Measurements from ENCODE around the gene ZFYVE28. TPM values are rescaled to one million over a fixed set of nuclear protein-coding genes. Genes with fewer than 3 reads are reported as not detected.

ZFYVE28 gene
- total RNA-seq, 2 donors from 2014 or later, result 5.7 to 16.8 TPM

- TF ChIP-seq POLR2A (IDR thresholded peaks at IDR 0.05) (no peak), CTCF (IDR thresholded peaks at IDR 0.05) (no peak)
- Histone ChIP-seq H3K4me1 (no peaks in the 10 kb centered on the region), H3K27ac (no peak overlapping the region), H3K4me3 (no peak overlapping the region), H3K36me3 (replicated peaks in 1 of 2; ENCODE audit: insufficient read depth in 1 of 2, low read depth in 2 of 2) (no peaks in the 10 kb centered on the region), H3K27me3 (no peaks in the 10 kb centered on the region), H3K9me3 (no peaks in the 10 kb centered on the region)
- intact Hi-C loops (cut with DNase I), result no loop called here
- WGBS, 2 donors, result 91 to 94% methylated on average over 9 to 20 of the region's 21 CpGs
- ATAC-seq (no peak), DNase-seq (no peak)
Observed at GRCh38 chr4:2332201-2332975, 86.1 kb downstream of the ZFYVE28 start.

- H3K9me3 ChIP-seq, result no peaks in the 10 kb centered on the region
- DNase-seq (no peak), ATAC-seq (no peak)
- intact Hi-C loops (cut with DNase I), result no loop called here
- TF ChIP-seq POLR2A (IDR thresholded peaks at IDR 0.05), result no peak
- TF ChIP-seq CTCF (IDR thresholded peaks at IDR 0.05), result no peak
- WGBS, 2 donors, result 88 to 95% methylated on average over 4 to 13 of the region's 13 CpGs
- H3K27ac ChIP-seq, result no peak overlapping the region
- no peaks in the 10 kb centered on the region for H3K27me3 ChIP-seq
- no peaks in the 10 kb centered on the region for H3K36me3 ChIP-seq (replicated peaks in 1 of 2; ENCODE audit: insufficient read depth in 1 of 2, low read depth in 2 of 2)
- H3K4me3 ChIP-seq, result no peak overlapping the region
- H3K4me1 ChIP-seq, result no peaks in the 10 kb centered on the region
Observed at GRCh38 chr4:2331519-2332200, 86.8 kb downstream of the ZFYVE28 start.

GRCh38 chr4:2331043-2331420 is 87.4 kb downstream of the ZFYVE28 start:
- H3K27me3 ChIP-seq, result no peaks in the 10 kb centered on the region
- no peak for DNase-seq
- no peaks in the 10 kb centered on the region for H3K4me1 ChIP-seq
- intact Hi-C loops (cut with DNase I), result no loop called here
- TF ChIP-seq CTCF (IDR thresholded peaks at IDR 0.05) (no peak), POLR2A (IDR thresholded peaks at IDR 0.05) (no peak)
- 89 to 94% methylated on average over 11 of the region's 11 CpGs for WGBS, 2 donors
- H3K36me3 ChIP-seq (replicated peaks in 1 of 2; ENCODE audit: insufficient read depth in 1 of 2, low read depth in 2 of 2), result no peaks in the 10 kb centered on the region
- H3K27ac ChIP-seq, result no peak overlapping the region
- peaks cover 0 to 5% (median 0%) of the 10 kb centered on the region in 3 donors for H3K9me3 ChIP-seq
- no peak overlapping the region for H3K4me3 ChIP-seq
- ATAC-seq, result no peak

- DNase-seq (no peak), ATAC-seq (no peak)
- WGBS, 2 donors, result 67 to 77% methylated on average over 17 to 19 of the region's 19 CpGs
- Histone ChIP-seq H3K4me3 (no peak overlapping the region), H3K9me3 (peaks cover 0 to 6% (median 0%) of the 10 kb centered on the region in 3 donors), H3K27me3 (no peaks in the 10 kb centered on the region), H3K4me1 (no peaks in the 10 kb centered on the region), H3K27ac (no peak overlapping the region), H3K36me3 (replicated peaks in 1 of 2; ENCODE audit: insufficient read depth in 1 of 2, low read depth in 2 of 2) (no peaks in the 10 kb centered on the region)
- TF ChIP-seq POLR2A (IDR thresholded peaks at IDR 0.05) (no peak), CTCF (IDR thresholded peaks at IDR 0.05) (peak in 1 of 7 experiments; percentile 14)
- intact Hi-C loops (cut with DNase I), result no loop called here
Observed at GRCh38 chr4:2330091-2331042, 88.1 kb downstream of the ZFYVE28 start.

Measured in body of pancreas (tissue), 4 donors.